ENCODE data around the gene TMEM30B.

Gene TMEM30B

DNA sequence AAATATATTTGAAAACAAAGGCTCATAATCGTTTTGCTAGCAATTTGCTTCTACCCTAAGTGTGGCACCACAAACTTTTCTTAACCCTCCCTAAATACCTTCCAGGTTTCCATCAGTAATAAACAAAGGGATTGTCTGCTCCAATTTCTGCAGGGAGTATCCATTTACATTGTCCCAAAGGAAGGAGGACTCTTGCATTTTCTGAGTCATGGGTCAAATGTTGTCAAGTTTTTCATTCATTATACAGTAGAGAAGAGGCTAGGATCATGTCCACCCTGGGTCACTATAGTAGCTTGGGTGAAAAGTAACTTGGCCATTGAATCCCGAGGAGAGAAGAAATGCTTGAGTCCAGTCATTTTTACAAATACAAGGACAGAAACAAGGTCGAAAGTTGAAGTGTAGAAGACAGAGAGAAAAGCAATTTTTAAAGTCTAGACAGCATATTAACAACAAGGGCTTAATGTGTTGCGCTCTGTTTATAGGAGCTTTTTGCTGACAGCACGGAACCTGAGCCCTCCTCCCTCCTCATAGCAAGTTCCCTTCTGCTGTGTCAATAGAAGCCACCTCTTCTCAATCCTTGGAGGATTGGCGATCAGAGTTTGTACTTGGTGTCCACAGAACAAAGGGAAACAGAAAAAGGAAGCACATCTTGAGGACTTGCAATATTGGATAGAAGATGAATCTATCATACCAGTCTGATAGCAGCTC is 53.1 kb downstream of the TMEM30B start:
- peaks cover 2% of the 10 kb centered on the region for H3K27me3 ChIP-seq (ENCODE audit: insufficient read depth, poor library complexity, severe bottlenecking)
- no peak for DNase-seq (ENCODE audit: low read depth in 1 of 2, low spot score in 1 of 2)
- H3K27ac ChIP-seq (replicated peaks): no peak overlapping the region
- TF ChIP-seq, protein P1, sequence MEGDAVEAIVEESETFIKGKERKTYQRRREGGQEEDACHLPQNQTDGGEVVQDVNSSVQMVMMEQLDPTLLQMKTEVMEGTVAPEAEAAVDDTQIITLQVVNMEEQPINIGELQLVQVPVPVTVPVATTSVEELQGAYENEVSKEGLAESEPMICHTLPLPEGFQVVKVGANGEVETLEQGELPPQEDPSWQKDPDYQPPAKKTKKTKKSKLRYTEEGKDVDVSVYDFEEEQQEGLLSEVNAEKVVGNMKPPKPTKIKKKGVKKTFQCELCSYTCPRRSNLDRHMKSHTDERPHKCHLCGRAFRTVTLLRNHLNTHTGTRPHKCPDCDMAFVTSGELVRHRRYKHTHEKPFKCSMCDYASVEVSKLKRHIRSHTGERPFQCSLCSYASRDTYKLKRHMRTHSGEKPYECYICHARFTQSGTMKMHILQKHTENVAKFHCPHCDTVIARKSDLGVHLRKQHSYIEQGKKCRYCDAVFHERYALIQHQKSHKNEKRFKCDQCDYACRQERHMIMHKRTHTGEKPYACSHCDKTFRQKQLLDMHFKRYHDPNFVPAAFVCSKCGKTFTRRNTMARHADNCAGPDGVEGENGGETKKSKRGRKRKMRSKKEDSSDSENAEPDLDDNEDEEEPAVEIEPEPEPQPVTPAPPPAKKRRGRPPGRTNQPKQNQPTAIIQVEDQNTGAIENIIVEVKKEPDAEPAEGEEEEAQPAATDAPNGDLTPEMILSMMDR (IDR thresholded peaks at IDR 0.05; ENCODE audit: insufficient read depth, low read length): no peak
- TF ChIP-seq POLR2AphosphoS5 (IDR thresholded peaks at IDR 0.05; ENCODE audit: low read depth): no peak
- TF ChIP-seq SPI1 (IDR thresholded peaks at IDR 0.05; ENCODE audit: borderline replicate concordance, low read depth): no peak
- TF ChIP-seq, protein P2, sequence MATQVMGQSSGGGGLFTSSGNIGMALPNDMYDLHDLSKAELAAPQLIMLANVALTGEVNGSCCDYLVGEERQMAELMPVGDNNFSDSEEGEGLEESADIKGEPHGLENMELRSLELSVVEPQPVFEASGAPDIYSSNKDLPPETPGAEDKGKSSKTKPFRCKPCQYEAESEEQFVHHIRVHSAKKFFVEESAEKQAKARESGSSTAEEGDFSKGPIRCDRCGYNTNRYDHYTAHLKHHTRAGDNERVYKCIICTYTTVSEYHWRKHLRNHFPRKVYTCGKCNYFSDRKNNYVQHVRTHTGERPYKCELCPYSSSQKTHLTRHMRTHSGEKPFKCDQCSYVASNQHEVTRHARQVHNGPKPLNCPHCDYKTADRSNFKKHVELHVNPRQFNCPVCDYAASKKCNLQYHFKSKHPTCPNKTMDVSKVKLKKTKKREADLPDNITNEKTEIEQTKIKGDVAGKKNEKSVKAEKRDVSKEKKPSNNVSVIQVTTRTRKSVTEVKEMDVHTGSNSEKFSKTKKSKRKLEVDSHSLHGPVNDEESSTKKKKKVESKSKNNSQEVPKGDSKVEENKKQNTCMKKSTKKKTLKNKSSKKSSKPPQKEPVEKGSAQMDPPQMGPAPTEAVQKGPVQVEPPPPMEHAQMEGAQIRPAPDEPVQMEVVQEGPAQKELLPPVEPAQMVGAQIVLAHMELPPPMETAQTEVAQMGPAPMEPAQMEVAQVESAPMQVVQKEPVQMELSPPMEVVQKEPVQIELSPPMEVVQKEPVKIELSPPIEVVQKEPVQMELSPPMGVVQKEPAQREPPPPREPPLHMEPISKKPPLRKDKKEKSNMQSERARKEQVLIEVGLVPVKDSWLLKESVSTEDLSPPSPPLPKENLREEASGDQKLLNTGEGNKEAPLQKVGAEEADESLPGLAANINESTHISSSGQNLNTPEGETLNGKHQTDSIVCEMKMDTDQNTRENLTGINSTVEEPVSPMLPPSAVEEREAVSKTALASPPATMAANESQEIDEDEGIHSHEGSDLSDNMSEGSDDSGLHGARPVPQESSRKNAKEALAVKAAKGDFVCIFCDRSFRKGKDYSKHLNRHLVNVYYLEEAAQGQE (IDR thresholded peaks at IDR 0.05; ENCODE audit: insufficient replicate concordance, low read depth): no peak
- TF ChIP-seq GABPA (IDR thresholded peaks at IDR 0.05; ENCODE audit: low read depth): no peak
- H3K4me3 ChIP-seq (replicated peaks; ENCODE audit: insufficient read depth, low read length): no peak overlapping the region
